Neural crest cell (in vitro differentiated cells): ENCODE measurements around the gene RNF114. TPM values are rescaled to one million over a fixed set of nuclear protein-coding genes. Genes with fewer than 3 reads are reported as not detected.

Experiments used
- DNase-seq: peaks from one replicate; pipeline ENCODE4 v3.0.0; 2021; ENCODE audit warnings: low read depth, mixed read lengths, low spot score
- H3K27ac Mint-ChIP-seq: one replicate; pipeline ENCODE4 v1.8.0; 2021; ENCODE audit warnings: mild to moderate bottlenecking, mixed read lengths; ENCODE audit not compliant: unreplicated experiment
- H3K27me3 Mint-ChIP-seq: 2 replicates; pipeline ENCODE4 v1.8.0; 2021; ENCODE audit warnings: low read depth, mild to moderate bottlenecking, mixed read lengths
- H3K36me3 Mint-ChIP-seq: 2 replicates; pipeline ENCODE4 v1.8.0; 2021; ENCODE audit warnings: low read depth, mild to moderate bottlenecking, mixed read lengths
- H3K4me1 Mint-ChIP-seq: 2 replicates; pipeline ENCODE4 v1.8.0; 2021; ENCODE audit warnings: mixed read lengths
- H3K4me3 Mint-ChIP-seq: one replicate; pipeline ENCODE4 v1.8.0; 2021; ENCODE audit warnings: mild to moderate bottlenecking, mixed read lengths
- H3K9me3 Mint-ChIP-seq: 2 replicates; pipeline ENCODE4 v1.8.0; 2021; ENCODE audit warnings: mixed read lengths
- CTCF ChIP-seq: fragments of 200-600 bp; sonication (generic); conservative IDR thresholded peaks from 2 replicates; pipeline ENCODE4 v1.5.0; 2021; ENCODE audit warnings: antibody characterized with exemption, mild to moderate bottlenecking
- total RNA-seq: library from RNA; stranded (reverse); gene quantifications from 2 replicates; pipeline ENCODE4 v1.2.1, GENCODE V29; 2021

The RNF114 gene
- total RNA-seq, 1 donor from 2014 or later = 53.0 TPM

GRCh38 chr20:49918446-49918845, 17.8 kb upstream of the RNF114 start:
- Mint-ChIP-seq H3K4me3 (peak overlapping the region; percentile 24), H3K36me3 (no peaks in the 10 kb centered on the region), H3K27ac (no peak overlapping the region), H3K9me3 (no peaks in the 10 kb centered on the region), H3K4me1 (peaks cover 26% of the 10 kb centered on the region), H3K27me3 (peaks cover 3% of the 10 kb centered on the region)
- DNase-seq = no peak
- no peak for TF ChIP-seq CTCF

GRCh38 chr20:49919009-49919408, 17.2 kb upstream of the RNF114 start:
- Mint-ChIP-seq H3K4me3 (peak overlapping the region; percentile 24), H3K27me3 (peaks cover 3% of the 10 kb centered on the region), H3K27ac (no peak overlapping the region), H3K9me3 (no peaks in the 10 kb centered on the region), H3K36me3 (no peaks in the 10 kb centered on the region), H3K4me1 (peaks cover 20% of the 10 kb centered on the region)
- no peak for TF ChIP-seq CTCF
- DNase-seq = no peak

GRCh38 chr20:49919461-49919860, 16.7 kb upstream of the RNF114 start:
- no peak for DNase-seq
- Mint-ChIP-seq H3K27me3 (peaks cover 3% of the 10 kb centered on the region), H3K27ac (no peak overlapping the region), H3K4me1 (peaks cover 15% of the 10 kb centered on the region), H3K36me3 (no peaks in the 10 kb centered on the region), H3K9me3 (no peaks in the 10 kb centered on the region), H3K4me3 (no peak overlapping the region)
- no peak for TF ChIP-seq CTCF

GRCh38 chr20:49924247-49924646, 11.9 kb upstream of the RNF114 start:
- Mint-ChIP-seq H3K4me1 (peaks cover 8% of the 10 kb centered on the region), H3K4me3 (peak overlapping the region; percentile 25), H3K9me3 (peaks cover 2% of the 10 kb centered on the region), H3K27ac (no peak overlapping the region), H3K27me3 (no peaks in the 10 kb centered on the region), H3K36me3 (no peaks in the 10 kb centered on the region)
- no peak for DNase-seq
- no peak for TF ChIP-seq CTCF

GRCh38 chr20:49925901-49926454, 10.2 kb upstream of the RNF114 start:
- TF ChIP-seq CTCF = no peak
- Mint-ChIP-seq H3K4me3 (no peak overlapping the region), H3K36me3 (no peaks in the 10 kb centered on the region), H3K9me3 (peaks cover 2% of the 10 kb centered on the region), H3K27me3 (no peaks in the 10 kb centered on the region), H3K27ac (no peak overlapping the region), H3K4me1 (peaks cover 8% of the 10 kb centered on the region)
- DNase-seq = no peak
